GM12891 (cell line): Measurements from ENCODE around the gene DCTN2.

Experiments used
- PAX5 ChIP-seq: IDR thresholded peaks from 2 replicates; pipeline ENCODE4 v1.6.1; 2011; ENCODE audit warnings: low read length, moderate library complexity, mild to moderate bottlenecking; ENCODE audit not compliant: insufficient read depth, severe bottlenecking
- POLR2A ChIP-seq: IDR thresholded peaks from 2 replicates; pipeline ENCODE4 v1.6.1; 2011; ENCODE audit warnings: low read depth, low read length, control low read depth
- POLR2AphosphoS5 ChIP-seq: IDR thresholded peaks from 2 replicates; pipeline ENCODE4 v1.6.1; 2011; ENCODE audit warnings: low read depth, low read length, control low read depth
- POU2F2 ChIP-seq: IDR thresholded peaks from 2 replicates; pipeline ENCODE4 v1.6.1; 2011; ENCODE audit warnings: low read depth, mild to moderate bottlenecking, control low read depth, low read length, moderate library complexity
- SPI1 ChIP-seq: IDR thresholded peaks from 2 replicates; pipeline ENCODE4 v1.6.1; 2011; ENCODE audit warnings: low read depth, low read length, control low read depth
- TAF1 ChIP-seq: IDR thresholded peaks from 2 replicates; pipeline ENCODE4 v1.6.1; 2011; ENCODE audit warnings: low read depth, low read length, control low read depth

DNA sequence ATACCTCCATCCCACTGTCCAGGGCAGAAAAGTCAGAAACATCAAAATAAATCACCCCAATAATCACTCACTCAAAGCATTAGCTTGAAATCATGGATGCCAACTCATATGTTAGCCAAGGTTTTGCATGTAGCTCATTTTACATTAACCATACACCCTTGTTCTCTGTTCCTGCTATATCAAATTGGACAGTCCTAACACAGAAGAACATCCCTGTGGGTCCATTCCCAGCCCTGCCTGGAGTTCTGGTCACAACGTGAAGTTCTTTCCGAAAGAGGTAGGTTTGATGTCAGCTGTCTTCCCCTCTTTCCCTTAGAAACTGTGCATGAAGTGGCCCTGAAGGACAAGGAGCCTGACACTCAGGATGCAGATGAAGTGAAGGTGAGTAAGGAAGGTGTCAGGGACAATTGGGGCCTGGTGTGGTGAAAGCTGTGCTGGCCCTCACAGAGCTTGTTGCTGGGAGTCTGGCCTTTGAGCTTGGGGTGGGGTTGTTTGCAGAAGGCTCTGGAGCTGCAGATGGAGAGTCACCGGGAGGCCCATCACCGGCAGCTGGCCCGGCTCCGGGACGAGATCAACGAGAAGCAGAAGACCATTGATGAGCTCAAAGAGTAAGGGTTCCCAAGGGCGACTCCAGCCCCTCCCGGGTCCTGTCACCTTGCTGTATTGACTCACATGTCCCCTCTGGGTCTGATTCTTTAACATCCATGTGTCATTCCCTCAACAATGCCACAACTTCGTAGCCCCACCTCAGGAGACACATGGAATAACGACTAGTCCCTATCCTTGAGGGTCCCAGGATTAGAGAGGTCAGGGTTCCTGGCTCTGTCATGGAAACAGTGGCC lies 29.0 kb upstream of the DCTN2 start:
- TF ChIP-seq TAF1 (no peak), POLR2A (no peak), POLR2AphosphoS5 (no peak), SPI1 (no peak), PAX5 (no peak), POU2F2 (no peak)
